GM13977 (cell line): ENCODE data around the gene CPED1.

Experiments used
- DNase-seq: peaks from one replicate; pipeline ENCODE4 v3.0.0; 2012; ENCODE audit warnings: low spot score
- CTCF ChIP-seq: IDR thresholded peaks from 2 replicates; pipeline ENCODE4 v1.5.1; 2012; ENCODE audit warnings: mild to moderate bottlenecking, control low read depth; ENCODE audit not compliant: insufficient read depth; ENCODE audit errors: extremely low read depth, missing control alignments
- in situ Hi-C: fragments of 300-500 bp; cut with MboI; formaldehyde crosslinking; loops from one replicate; pipeline ENCODE4 v1.12.0; 2022; ENCODE audit warnings: low sequenced_read_pairs, low pct_unique_long_range_greater_than_20kb, mixed read lengths, inconsistent platforms; ENCODE audit not compliant: unreplicated experiment

Gene CPED1

GRCh38 chr7:120947980-120948379 is 40.5 kb upstream of the CPED1 start:
- TF ChIP-seq CTCF: no peak
- in situ Hi-C loops: no loop called here
- no peak for DNase-seq

- DNase-seq: no peak
- no peak for TF ChIP-seq CTCF
- in situ Hi-C loops: no loop called here
Observed at GRCh38 chr7:120949393-120949911, 39.1 kb upstream of the CPED1 start.

- in situ Hi-C loops: no loop called here
- no peak for DNase-seq
Observed at GRCh38 chr7:120949998-120950538, 38.4 kb upstream of the CPED1 start.

GRCh38 chr7:120950539-120951308 is 37.8 kb upstream of the CPED1 start, which contains the start of gene ING3:
ING3 (plus strand) TSS chr7:120950777; CDS start chr7:120950897, 120 bp downstream.
- peak; percentile 86 for DNase-seq
- TF ChIP-seq CTCF: no peak
- in situ Hi-C loops: no loop called here

More at GRCh38 chr7:120949998-120950538, 38.4 kb upstream of the CPED1 start:
- no peak for TF ChIP-seq CTCF

- in situ Hi-C loops: no loop called here
- TF ChIP-seq CTCF: no peak
- DNase-seq: no peak
Observed at GRCh38 chr7:120951309-120951699, 37.2 kb upstream of the CPED1 start.

GRCh38 chr7:120951826-120952225 is 36.7 kb upstream of the CPED1 start:
- TF ChIP-seq CTCF: no peak
- DNase-seq: no peak
- in situ Hi-C loops: no loop called here
